Endothelial cell of umbilical vein (primary cell): ENCODE measurements around the gene PLP2. TPM values are rescaled to one million over a fixed set of nuclear protein-coding genes. Genes with fewer than 3 reads are reported as not detected.

ENCODE experiments used
- BruUV-seq: library from RNA; stranded (reverse); fragments of 400-500 nt; replicated peaks from 2 replicates; lab custom pipeline; 2021; lab: Mats Ljungman, UMichigan
- CTCF ChIA-PET: fragments of 300-600, 350-600 bp; sonication (Branson Sonifier 250); formaldehyde crosslinking; loops from one replicate; lab custom pipeline; 2021; ENCODE audit warnings: antibody characterized with exemption, inconsistent platforms; lab: Charles Lee
- POLR2A ChIA-PET: fragments of 300-600, 350-600 bp; sonication (Branson Sonifier 250); formaldehyde crosslinking; loops from one replicate; lab custom pipeline; 2021; ENCODE audit warnings: antibody characterized with exemption, inconsistent platforms; lab: Charles Lee
- DNase-seq: peaks from one replicate; pipeline ENCODE4 v3.0.0-alpha.2; 2011; ENCODE audit warnings: low read depth, low spot score
- FAIRE-seq: peaks from 2 replicates; lab custom pipeline; 2011; peaks lifted over from hg19 to GRCh38; lab: Jason Lieb, UNC
- H2AFZ ChIP-seq: 2 replicates; pipeline ENCODE4 v1.6.0; 2012; ENCODE audit warnings: low read depth, low read length, control low read depth, inconsistent platforms
- H3K27ac ChIP-seq: 2 replicates; pipeline ENCODE4 v1.5.1; 2011; ENCODE audit warnings: low read depth, mild to moderate bottlenecking, control low read depth, low read length, moderate library complexity; ENCODE audit not compliant: insufficient read depth
- H3K27me3 ChIP-seq, 2 experiments: 2 replicates each; pipeline versions ENCODE4 v1.6.0 to v1.6.1; 2011; ENCODE audit warnings: low read length in 2 of 2, mixed read lengths in 1 of 2; ENCODE audit not compliant: control insufficient read depth in 2 of 2, insufficient read depth in 2 of 2
- H3K36me3 ChIP-seq, 2 experiments: 2 replicates in 1 of 2; 3 replicates in 1 of 2; pipeline ENCODE4 v1.5.1; 2011; ENCODE audit warnings: low read length in 2 of 2, mild to moderate bottlenecking in 1 of 2, moderate library complexity in 1 of 2; ENCODE audit not compliant: control insufficient read depth in 2 of 2, insufficient read depth in 2 of 2; ENCODE audit errors: extremely low read depth in 1 of 2
- H3K4me1 ChIP-seq: 3 replicates; pipeline ENCODE4 v1.5.1; 2011; ENCODE audit warnings: mild to moderate bottlenecking, low read length; ENCODE audit not compliant: control insufficient read depth, insufficient read depth; ENCODE audit errors: extremely low read depth
- H3K4me2 ChIP-seq: 2 replicates; pipeline ENCODE4 v1.6.1; 2011; ENCODE audit warnings: low read length, control low read depth, mixed read lengths; ENCODE audit not compliant: insufficient read depth
- H3K4me3 ChIP-seq, 3 experiments: fragments of 200-600 bp in 1 of 3; sonication (generic), shearing (Covaris generic) in 1 of 3; replicated peaks in 1 of 3; 2 replicates each; pipeline ENCODE4 v1.5.1; 2011 to 2016; ENCODE audit warnings: control low read depth in 3 of 3, low read length in 3 of 3, mild to moderate bottlenecking in 2 of 3, inconsistent platforms in 1 of 3, low read depth in 1 of 3, moderate library complexity in 1 of 3; ENCODE audit not compliant: insufficient read depth in 1 of 3
- H3K79me2 ChIP-seq: 2 replicates; pipeline ENCODE4 v1.6.0; 2012; ENCODE audit warnings: low read length, inconsistent platforms; ENCODE audit not compliant: control insufficient read depth, insufficient read depth
- H3K9ac ChIP-seq: replicated peaks from 2 replicates; pipeline ENCODE3; 2011; ENCODE audit warnings: low read length, control low read depth; ENCODE audit not compliant: insufficient read depth; ENCODE audit errors: extremely low read depth
- H3K9me1 ChIP-seq: replicated peaks from 3 replicates; pipeline ENCODE4 v1.6.0; 2011; ENCODE audit warnings: mild to moderate bottlenecking, low read length; ENCODE audit not compliant: control insufficient read depth, insufficient read depth; ENCODE audit errors: extremely low read depth
- H3K9me3 ChIP-seq: replicated peaks from 2 replicates; pipeline ENCODE4 v1.5.1; 2012; ENCODE audit warnings: low read length, inconsistent platforms; ENCODE audit not compliant: control insufficient read depth, insufficient read depth
- H4K20me1 ChIP-seq: replicated peaks from 2 replicates; pipeline ENCODE3; 2011; ENCODE audit warnings: mild to moderate bottlenecking, low read length; ENCODE audit not compliant: control insufficient read depth, insufficient read depth; ENCODE audit errors: extremely low read depth
- FOS ChIP-seq: IDR thresholded peaks from 2 replicates; pipeline ENCODE4 v1.6.1; 2011; ENCODE audit warnings: mild to moderate bottlenecking, low read length, moderate library complexity, borderline replicate concordance; ENCODE audit not compliant: insufficient read depth
- JUN ChIP-seq: IDR thresholded peaks from 2 replicates; pipeline ENCODE4 v1.6.1; 2011; ENCODE audit warnings: borderline replicate concordance, low read depth; ENCODE audit not compliant: insufficient read length, insufficient read depth
- MAX ChIP-seq: IDR thresholded peaks from 2 replicates; pipeline ENCODE4 v1.6.1; 2011; ENCODE audit not compliant: insufficient read depth, insufficient read length
- POLR2A ChIP-seq: IDR thresholded peaks from 2 replicates; pipeline ENCODE4 v1.6.1; 2012; ENCODE audit warnings: low read depth, mild to moderate bottlenecking, control low read depth, low read length
- POLR2AphosphoS5 ChIP-seq: IDR thresholded peaks from 2 replicates; pipeline ENCODE4 v1.6.1; 2012; ENCODE audit warnings: low read depth, mild to moderate bottlenecking, control low read depth, low read length, moderate library complexity; ENCODE audit not compliant: insufficient read depth
- dilution Hi-C: fragments of 300-500 bp; cut with MboI; formaldehyde crosslinking; loops from one replicate; pipeline ENCODE4 v1.15.0; 2019; ENCODE audit warnings: low sequenced_read_pairs; ENCODE audit not compliant: extremely low pct_ligation_motif_present
- intact Hi-C: fragments of 100-400 bp; cut with micrococcal nuclease; formaldehyde crosslinking; loops from one replicate; pipeline ENCODE4 v1.10.0; 2022
- polyA plus RNA-seq, 4 experiments: library from polyadenylated mRNA; depleted of rRNA in 3 of 4; stranded (reverse) in 3 of 4; unstranded in 1 of 4; fragments of >200 nt; gene quantifications; 2 replicates each; pipeline versions ENCODE4 v1.2.1 to v1.2.3, GENCODE V29; 2011 to 2012; ENCODE audit warnings: missing spikeins in 1 of 4
- total RNA-seq: library from RNA; stranded (reverse); gene quantifications from 2 replicates; pipeline ENCODE4 v1.2.3, GENCODE V29; 2021
- TF ChIP-seq, protein P1 (sequence below), 2 donors: IDR thresholded peaks; 1 replicate in 1 of 2; 2 replicates in 1 of 2; pipeline ENCODE4 v1.5.1; 2011; ENCODE audit warnings: low read length in 2 of 2, mild to moderate bottlenecking in 2 of 2, moderate library complexity in 2 of 2, control low read depth in 1 of 2, inconsistent platforms in 1 of 2, low read depth in 1 of 2; ENCODE audit not compliant: insufficient read depth in 1 of 2; ENCODE audit errors: extremely low read depth in 1 of 2

Gene PLP2
- total and polyA plus RNA-seq, 2 donors (not counting 3 experiments of a cell fraction or from before 2014, with no cell fraction given) = 153 to 277 TPM

- no TSS peak for BruUV-seq
- dilution Hi-C loops = no loop called here
- POLR2A ChIA-PET = interaction anchor here (0.7 to 1.1 kb wide), 2 partner anchors 18 to 95 kb away, joined by 3 to 5 read pairs; no protein-coding TSS in a partner anchor
- Histone ChIP-seq H3K9ac (no peak overlapping the region), H3K27ac (peak overlapping the region; percentile 65), H4K20me1 (no peaks in the 10 kb centered on the region), H3K4me2 (no peak overlapping the region), H2AFZ (no peak overlapping the region), H3K4me1 (peaks cover 7% of the 10 kb centered on the region), H3K27me3 (no peaks in the 10 kb centered on the region), H3K9me1 (no peaks in the 10 kb centered on the region), H3K36me3 (no peaks in the 10 kb centered on the region), H3K9me3 (no peaks in the 10 kb centered on the region), H3K4me3 (no peak overlapping the region), H3K79me2 (no peaks in the 10 kb centered on the region)
- intact Hi-C loops = loop anchor here (2.0 kb wide), 1 partner anchor 17 kb away; no protein-coding TSS in a partner anchor
- CTCF ChIA-PET = interaction anchor here (0.7 to 1.3 kb wide), 2 partner anchors 18 to 28 kb away, joined by 3 to 4 read pairs; no protein-coding TSS in a partner anchor
- TF ChIP-seq JUN (peak; percentile 38), FOS (no peak)
- TF ChIP-seq, protein P1, sequence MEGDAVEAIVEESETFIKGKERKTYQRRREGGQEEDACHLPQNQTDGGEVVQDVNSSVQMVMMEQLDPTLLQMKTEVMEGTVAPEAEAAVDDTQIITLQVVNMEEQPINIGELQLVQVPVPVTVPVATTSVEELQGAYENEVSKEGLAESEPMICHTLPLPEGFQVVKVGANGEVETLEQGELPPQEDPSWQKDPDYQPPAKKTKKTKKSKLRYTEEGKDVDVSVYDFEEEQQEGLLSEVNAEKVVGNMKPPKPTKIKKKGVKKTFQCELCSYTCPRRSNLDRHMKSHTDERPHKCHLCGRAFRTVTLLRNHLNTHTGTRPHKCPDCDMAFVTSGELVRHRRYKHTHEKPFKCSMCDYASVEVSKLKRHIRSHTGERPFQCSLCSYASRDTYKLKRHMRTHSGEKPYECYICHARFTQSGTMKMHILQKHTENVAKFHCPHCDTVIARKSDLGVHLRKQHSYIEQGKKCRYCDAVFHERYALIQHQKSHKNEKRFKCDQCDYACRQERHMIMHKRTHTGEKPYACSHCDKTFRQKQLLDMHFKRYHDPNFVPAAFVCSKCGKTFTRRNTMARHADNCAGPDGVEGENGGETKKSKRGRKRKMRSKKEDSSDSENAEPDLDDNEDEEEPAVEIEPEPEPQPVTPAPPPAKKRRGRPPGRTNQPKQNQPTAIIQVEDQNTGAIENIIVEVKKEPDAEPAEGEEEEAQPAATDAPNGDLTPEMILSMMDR (IDR thresholded peaks at IDR 0.05; ENCODE audit: extremely low read depth in 1 of 2, insufficient read depth in 1 of 2, low read depth in 1 of 2, low read length in 2 of 2) = no peak
- peak; percentile 62 for FAIRE-seq
- DNase-seq = peak; percentile 57
These were observed 34.2 kb upstream of the PLP2 start for GRCh38 chrX:49137492-49137891.

- no peak for FAIRE-seq
- Histone ChIP-seq H3K4me2 (no peak overlapping the region), H3K9me1 (no peaks in the 10 kb centered on the region), H3K4me3 (no peak overlapping the region), H3K27ac (no peak overlapping the region), H3K36me3 (no peaks in the 10 kb centered on the region), H3K9me3 (no peaks in the 10 kb centered on the region), H3K9ac (no peak overlapping the region), H3K79me2 (no peaks in the 10 kb centered on the region), H2AFZ (no peak overlapping the region), H3K27me3 (no peaks in the 10 kb centered on the region), H4K20me1 (no peaks in the 10 kb centered on the region), H3K4me1 (peaks cover 7% of the 10 kb centered on the region)
- intact Hi-C loops = no loop called here
- DNase-seq = no peak
- dilution Hi-C loops = no loop called here
- no TSS peak for BruUV-seq
- no peak for TF ChIP-seq MAX
- TF ChIP-seq, protein P1 (IDR thresholded peaks at IDR 0.05; ENCODE audit: extremely low read depth in 1 of 2, insufficient read depth in 1 of 2, low read depth in 1 of 2, low read length in 2 of 2) = no peak
- TF ChIP-seq POLR2AphosphoS5 = no peak
- TF ChIP-seq POLR2A = no peak
- no peak for TF ChIP-seq FOS
- no peak for TF ChIP-seq JUN
- ChIA-PET CTCF (no interaction called here), POLR2A (no interaction called here)
These were observed 32.0 kb upstream of the PLP2 start for GRCh38 chrX:49139713-49140112.
